Thyroid gland (tissue), 4 donors: Measurements from ENCODE around the gene RCAN2. TPM values are rescaled to one million over a fixed set of nuclear protein-coding genes. Genes with fewer than 3 reads are reported as not detected.

Experiments
- DNase-seq, 2 donors: peaks; one replicate each; pipeline ENCODE4 v3.0.0-alpha.2; 2019
- H3K27ac ChIP-seq, 3 donors: fragments of 200-600 bp; sonication (generic); 1 replicate in 2 of 3; 2 replicates in 1 of 3; pipeline ENCODE4 v1.5.1; 2016 to 2019; ENCODE audit warnings: mild to moderate bottlenecking in 1 of 3, moderate library complexity in 1 of 3
- H3K27me3 ChIP-seq: fragments of 200-600 bp; sonication (generic); one replicate; pipeline ENCODE4 v1.5.1; 2019
- H3K36me3 ChIP-seq, 2 donors: fragments of 200-600 bp; sonication (generic); one replicate each; pipeline ENCODE4 v1.5.1; 2016 to 2019
- H3K4me1 ChIP-seq, 2 donors: fragments of 200-600 bp; sonication (generic); one replicate each; pipeline ENCODE4 v1.5.1; 2017 to 2019
- H3K4me3 ChIP-seq, 3 donors: fragments of 200-600 bp; sonication (generic); replicated peaks in 1 of 3; 1 replicate in 2 of 3; 2 replicates in 1 of 3; pipeline ENCODE4 v1.5.1; 2016; ENCODE audit warnings: mild to moderate bottlenecking in 1 of 3
- H3K9me3 ChIP-seq: fragments of 200-600 bp; sonication (generic); one replicate; pipeline ENCODE4 v1.5.1; 2017
- CTCF ChIP-seq, 6 experiments: fragments of 200-600 bp in 3 of 6; fragments of 450-650 bp in 3 of 6; sonication (generic) in 3 of 6; IDR thresholded peaks; one replicate each; pipeline ENCODE4 v1.5.1; 2016 to 2019; ENCODE audit warnings: antibody characterized with exemption in 6 of 6, mild to moderate bottlenecking in 2 of 6, inconsistent platforms in 1 of 6, moderate library complexity in 1 of 6
- POLR2A ChIP-seq, 2 donors: fragments of 450-650 bp; IDR thresholded peaks; one replicate each; pipeline ENCODE4 v1.6.1; 2017; ENCODE audit warnings: antibody characterized with exemption in 2 of 2, mild to moderate bottlenecking in 2 of 2, moderate library complexity in 1 of 2
- WGBS, 2 donors: methylation state at CpG; one replicate each; pipeline ENCODE4 v1.1.5; 2017; 5-methylcytosine and 5-hydroxymethylcytosine counted together
- intact Hi-C: fragments of 100-400 bp; cut with DNase I; formaldehyde crosslinking; loops from one replicate; pipeline ENCODE4 v1.15.1; 2023
- total RNA-seq, 4 donors: library from RNA; depleted of rRNA; stranded (reverse); fragments of >200 nt; gene quantifications; one replicate each; pipeline ENCODE4 v1.2.3, GENCODE V29; 2016

Gene RCAN2
- total RNA-seq, 4 donors from 2014 or later = 14.0 to 33.2 (median 23.3) TPM

GRCh38 chr6:46331461-46331860 is 159.8 kb downstream of the RCAN2 start:
- intact Hi-C loops = no loop called here
- no peaks in the 10 kb centered on the region for H3K27me3 ChIP-seq
- H3K4me1 ChIP-seq = no peaks in the 10 kb centered on the region

DNA sequence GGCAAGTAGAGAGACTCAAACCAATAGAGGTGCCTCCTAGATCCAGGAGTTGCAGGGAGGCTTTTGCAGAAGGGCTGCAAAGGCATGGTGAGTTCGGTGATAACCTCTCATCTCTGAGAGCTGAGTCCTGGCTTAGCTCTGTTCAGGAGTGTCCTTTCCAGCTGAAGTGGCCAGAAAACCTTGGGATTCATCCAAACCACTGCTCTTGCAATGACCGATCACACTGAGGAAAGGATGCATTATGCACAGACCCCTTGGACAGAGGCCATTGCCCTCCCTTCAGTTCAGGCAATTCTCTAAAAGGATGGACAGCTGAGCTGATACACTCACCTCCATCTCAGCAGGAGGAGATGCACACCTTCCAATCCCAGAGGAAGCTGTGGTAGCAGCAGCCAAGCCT is 161.7 kb downstream of the RCAN2 start:
- Histone ChIP-seq H3K4me1 (no peaks in the 10 kb centered on the region), H3K27ac (no peak overlapping the region), H3K4me3 (no peak overlapping the region), H3K27me3 (no peaks in the 10 kb centered on the region), H3K36me3 (no peaks in the 10 kb centered on the region), H3K9me3 (no peaks in the 10 kb centered on the region)
- peak; percentile 11 to 12 for DNase-seq
- intact Hi-C loops = no loop called here
- no peak for TF ChIP-seq CTCF (IDR thresholded peaks at IDR 0.05)
- no peak for TF ChIP-seq POLR2A (IDR thresholded peaks at IDR 0.05)
- 15 to 20% methylated on average over 2 of the region's 2 CpGs for WGBS, 2 donors

More at GRCh38 chr6:46331461-46331860, 159.8 kb downstream of the RCAN2 start:
- DNase-seq = no peak
- Histone ChIP-seq H3K4me3 (no peak overlapping the region), H3K36me3 (no peaks in the 10 kb centered on the region), H3K27ac (no peak overlapping the region), H3K9me3 (no peaks in the 10 kb centered on the region)
- TF ChIP-seq CTCF (IDR thresholded peaks at IDR 0.05) (no peak), POLR2A (IDR thresholded peaks at IDR 0.05) (no peak)

GRCh38 chr6:46327779-46328178 is 163.5 kb downstream of the RCAN2 start:
- Histone ChIP-seq H3K4me3 (no peak overlapping the region), H3K27me3 (no peaks in the 10 kb centered on the region), H3K4me1 (no peaks in the 10 kb centered on the region), H3K36me3 (no peaks in the 10 kb centered on the region), H3K27ac (no peak overlapping the region), H3K9me3 (no peaks in the 10 kb centered on the region)
- 71 to 82% methylated on average over 3 of the region's 3 CpGs for WGBS, 2 donors
- no peak for TF ChIP-seq POLR2A (IDR thresholded peaks at IDR 0.05)
- TF ChIP-seq CTCF (IDR thresholded peaks at IDR 0.05) = no peak
- DNase-seq = no peak
- intact Hi-C loops = no loop called here

DNA sequence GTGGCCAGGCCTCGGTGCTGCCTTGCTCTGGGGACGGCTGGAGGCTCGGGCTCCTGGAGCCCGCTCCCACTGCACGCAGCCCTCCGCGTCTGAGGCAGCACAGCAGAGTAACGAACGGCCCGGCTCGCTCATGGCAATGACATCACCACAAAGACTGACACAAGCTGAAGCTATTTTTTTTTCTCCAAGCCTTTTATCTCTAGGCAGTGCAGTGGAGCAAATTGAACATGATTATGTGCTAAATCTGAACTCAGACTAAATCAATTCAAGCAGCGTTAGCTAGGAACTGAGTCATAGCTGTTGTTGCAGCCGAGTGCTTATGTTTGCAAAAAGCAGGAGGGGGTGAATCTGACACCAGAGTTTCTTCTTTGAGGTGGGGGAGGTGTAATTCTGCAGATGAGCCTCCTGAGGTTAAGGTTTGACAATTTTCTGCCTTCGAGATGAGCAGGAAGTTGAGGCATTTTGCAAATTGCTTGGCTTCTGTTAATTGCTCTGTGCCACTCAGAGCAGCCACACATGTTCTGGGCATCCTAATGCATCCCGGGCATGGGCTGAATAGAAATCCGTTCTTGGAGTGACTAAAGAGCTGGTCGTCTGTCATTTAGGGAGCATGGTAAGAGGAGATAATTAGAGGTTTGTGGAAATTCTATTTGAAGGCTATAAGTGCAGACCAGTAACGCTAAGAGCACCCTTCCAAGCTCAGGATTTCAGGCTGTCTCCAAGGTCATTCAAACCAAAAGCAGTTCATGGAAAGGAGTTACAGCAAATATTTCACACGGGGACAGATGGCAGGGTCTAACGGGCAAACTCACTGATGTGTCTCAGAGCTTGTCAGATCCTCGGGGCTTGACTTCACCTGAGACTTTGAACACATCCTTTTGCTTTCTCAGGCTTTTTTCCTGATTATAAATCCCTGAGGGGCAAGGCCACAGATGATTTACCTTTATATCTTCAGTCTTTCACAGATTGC is 165.4 kb downstream of the RCAN2 start:
- no peaks in the 10 kb centered on the region for H3K9me3 ChIP-seq
- intact Hi-C loops = no loop called here
- H3K27ac ChIP-seq = no peak overlapping the region
- 79 to 85% methylated on average over 21 of the region's 21 CpGs for WGBS, 2 donors
- no peak for DNase-seq
- no peak overlapping the region for H3K4me3 ChIP-seq
- H3K36me3 ChIP-seq = no peaks in the 10 kb centered on the region
- no peak for TF ChIP-seq POLR2A (IDR thresholded peaks at IDR 0.05)
- TF ChIP-seq CTCF (IDR thresholded peaks at IDR 0.05) = no peak
- H3K4me1 ChIP-seq = no peaks in the 10 kb centered on the region
- no peaks in the 10 kb centered on the region for H3K27me3 ChIP-seq

- Histone ChIP-seq H3K27ac (no peak overlapping the region), H3K9me3 (no peaks in the 10 kb centered on the region), H3K36me3 (no peaks in the 10 kb centered on the region), H3K4me3 (no peak overlapping the region), H3K4me1 (no peaks in the 10 kb centered on the region), H3K27me3 (no peaks in the 10 kb centered on the region)
- WGBS, 2 donors = 94 to 97% methylated on average over 2 of the region's 2 CpGs
- intact Hi-C loops = no loop called here
- DNase-seq = no peak
- TF ChIP-seq CTCF (IDR thresholded peaks at IDR 0.05) (no peak), POLR2A (IDR thresholded peaks at IDR 0.05) (no peak)
Observed at GRCh38 chr6:46324706-46325105, 166.5 kb downstream of the RCAN2 start.
